Stimulated activated CD4-positive, alpha-beta T cell treated with anti-CD3 and anti-CD28 coated beads, TNF-alpha, amount 100 ng/mL, for 48 hours (primary cell): ENCODE data around the gene ATM.
A peak's percentile ranks its signal among the peaks of the same experiment; 100 is the strongest.
"Not testable (repeated sequence)": the region's sequence is repeated elsewhere in the genome, so short reads cannot be mapped to it uniquely, and the experiment has no call there.

Experiments
- DNase-seq, 3 donors: peaks; one replicate each; pipeline ENCODE4 v3.0.0-alpha.2; 2020; ENCODE audit warnings: low read depth in 3 of 3

Gene ATM

DNA sequence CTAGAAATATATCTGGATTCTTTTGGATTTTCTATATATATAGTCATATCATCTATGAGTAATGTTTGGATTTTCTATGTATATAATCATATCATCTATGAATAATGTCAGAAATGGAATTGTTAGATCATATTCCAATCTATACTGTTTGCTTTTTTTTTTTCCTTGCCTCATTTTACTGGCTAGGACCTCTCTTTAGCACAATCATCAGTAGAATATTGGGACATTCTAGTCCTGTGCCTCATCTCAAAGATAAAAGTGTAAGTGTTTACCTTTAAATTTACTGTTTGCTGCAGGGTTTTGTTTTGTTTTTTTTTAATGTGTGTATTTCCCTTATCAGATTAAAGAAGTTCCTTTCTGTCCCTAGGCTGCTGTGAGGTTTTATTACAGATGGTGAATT is 147.4 kb downstream of the ATM start:
- no peak for DNase-seq

DNA sequence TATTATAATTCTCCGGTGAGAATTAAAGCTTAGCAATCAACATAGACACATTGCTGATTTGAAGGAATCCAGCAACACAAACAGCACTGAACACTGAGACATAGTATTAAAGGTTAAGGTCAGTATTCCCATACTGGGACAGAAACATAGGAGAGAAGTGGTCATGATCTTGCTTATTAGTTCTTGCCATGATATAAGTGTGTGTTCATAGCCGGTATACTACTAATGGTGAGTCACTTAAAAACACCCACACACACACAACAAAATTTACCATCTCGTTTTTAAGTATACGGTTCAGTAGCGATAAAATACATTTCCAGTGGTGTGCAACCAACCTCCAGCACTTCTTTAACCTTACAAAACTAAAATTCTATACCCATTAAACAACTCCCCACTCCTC is 148.1 kb downstream of the ATM start:
- no peak for DNase-seq

GRCh38 chr11:108373505-108373904 is 150.6 kb downstream of the ATM start:
- not testable (repeated sequence) for DNase-seq

DNA sequence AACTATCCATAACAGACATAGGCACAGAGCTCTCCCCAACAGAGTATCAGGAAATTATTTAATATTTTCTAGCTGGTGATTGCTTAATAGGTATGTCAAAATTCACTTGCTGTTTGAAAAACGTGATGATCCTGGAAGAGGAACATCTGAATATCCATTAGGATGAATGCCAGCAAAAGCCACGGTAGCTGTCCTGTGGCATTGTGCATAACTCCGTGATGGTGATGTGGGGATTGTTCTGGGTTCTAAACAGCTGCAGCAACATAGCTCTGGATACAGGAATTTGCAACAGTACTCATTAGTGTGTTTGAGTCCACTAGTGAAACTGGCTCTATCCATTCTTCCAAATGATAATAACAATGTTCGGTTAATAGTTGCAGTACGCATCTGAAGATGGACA is 165.7 kb downstream of the ATM start:
- no peak for DNase-seq

DNA sequence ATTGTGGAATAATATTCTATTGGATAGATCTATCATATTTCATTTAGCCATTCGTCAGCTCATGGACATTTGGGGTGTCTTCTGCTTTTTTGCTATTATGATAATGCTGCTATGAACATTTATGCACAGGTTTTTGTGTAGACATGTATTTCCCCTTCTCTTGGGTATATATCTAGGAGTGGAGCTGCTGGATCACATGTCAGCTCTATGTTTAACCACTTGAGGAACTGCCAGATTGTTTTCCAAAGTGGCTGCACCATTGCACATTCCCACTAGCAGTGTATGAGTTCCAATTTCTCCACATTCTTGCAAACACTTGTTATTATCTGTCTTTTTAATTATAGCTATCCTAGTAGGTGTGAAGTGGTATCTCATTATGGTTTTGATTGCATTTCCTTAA is 169.5 kb downstream of the ATM start:
- no peak for DNase-seq

GRCh38 chr11:108393046-108393445 is 170.2 kb downstream of the ATM start:
- DNase-seq, result no peak

DNA sequence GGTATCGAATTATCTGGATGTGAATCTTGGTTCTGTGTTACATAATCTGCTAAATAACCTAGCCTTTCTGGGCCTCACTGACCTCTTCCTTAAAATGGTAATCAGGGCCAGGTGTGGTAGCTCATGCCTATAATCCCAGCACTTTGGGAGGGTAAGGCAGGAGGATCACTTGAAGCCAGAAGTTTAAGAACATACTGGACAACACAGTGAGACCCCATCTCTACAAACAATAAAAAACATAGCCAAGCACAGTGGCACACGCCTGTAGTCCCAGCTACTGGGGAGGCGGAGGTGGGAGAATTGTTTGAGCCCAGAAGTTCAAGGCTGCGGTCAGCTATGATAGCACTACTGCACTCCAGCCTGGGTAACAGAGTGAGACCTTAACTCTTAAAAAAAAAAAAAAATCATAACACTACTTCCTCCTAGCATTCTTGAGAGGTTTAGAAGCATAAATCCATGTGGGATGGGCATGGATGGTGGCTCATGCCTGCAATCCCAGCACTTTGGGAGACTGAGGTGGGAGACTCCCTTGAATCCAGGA is 171.9 kb downstream of the ATM start:
- DNase-seq, result no peak

DNA sequence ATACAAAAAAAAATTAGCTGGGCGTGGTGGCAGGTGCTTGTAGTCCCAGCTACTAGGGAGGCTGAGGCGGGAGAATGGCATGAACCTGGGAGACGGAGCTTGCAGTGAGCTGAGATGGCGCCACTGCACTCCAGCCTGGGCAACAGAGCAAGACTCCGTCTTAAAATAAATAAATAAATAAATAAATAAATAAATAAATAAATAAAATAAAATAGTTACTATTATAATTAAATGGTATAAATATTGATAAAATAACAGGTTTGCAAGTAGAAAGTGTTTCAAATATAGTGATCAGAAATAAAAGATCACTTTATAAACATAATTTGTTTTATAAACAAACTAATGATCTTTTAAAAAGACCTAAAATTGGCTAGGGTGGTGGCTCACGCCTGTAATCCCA is 173.8 kb downstream of the ATM start:
- not testable (repeated sequence) for DNase-seq

GRCh38 chr11:108398439-108398838 is 175.6 kb downstream of the ATM start:
- DNase-seq, result no peak

GRCh38 chr11:108402241-108402640 is 179.4 kb downstream of the ATM start:
- no peak for DNase-seq

DNA sequence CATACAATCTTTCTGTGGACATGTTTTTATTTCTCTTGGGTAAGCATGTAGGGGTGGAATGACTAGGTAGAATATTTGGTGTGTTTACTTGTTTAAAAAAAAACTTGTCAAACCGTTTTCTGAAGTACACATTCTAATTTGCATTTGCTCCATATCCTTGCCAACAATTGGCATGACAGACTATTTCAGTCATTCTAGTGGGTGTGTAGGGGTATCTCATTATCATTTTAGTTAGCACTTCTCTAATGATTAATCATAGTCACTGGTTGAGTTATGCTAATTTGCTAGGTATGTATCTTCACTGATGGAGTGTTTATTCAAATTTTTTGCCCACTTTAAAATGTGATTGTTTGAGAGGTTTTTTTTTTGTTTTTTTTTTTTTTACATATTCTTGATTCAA is 180.2 kb downstream of the ATM start:
- DNase-seq, result no peak

- DNase-seq, result no peak
Measured at GRCh38 chr11:108405706-108406105, 182.8 kb downstream of the ATM start.

- no peak for DNase-seq
Measured at GRCh38 chr11:108414958-108415357, 192.1 kb downstream of the ATM start.

DNA sequence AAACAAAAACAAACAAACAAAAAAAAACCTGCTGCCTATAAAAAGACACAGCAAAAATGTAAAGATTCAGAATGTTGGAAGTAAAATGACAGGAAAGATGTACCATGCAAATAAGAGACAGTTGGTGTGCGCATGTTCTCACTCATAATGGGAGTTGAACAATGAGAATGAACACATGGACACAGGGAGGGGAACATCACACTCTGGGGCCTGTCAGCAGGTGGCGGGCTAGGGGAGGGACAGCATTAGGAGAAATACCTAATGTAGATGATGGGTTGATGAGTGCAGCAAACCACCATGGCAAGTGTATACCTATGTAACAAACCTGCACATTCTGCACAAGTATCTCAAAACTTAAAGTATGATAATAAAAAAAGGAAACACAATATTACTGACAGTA is 194.7 kb downstream of the ATM start:
- peak in 1 of 3 donors; percentile 1 for DNase-seq
